Mesenchymal stem cell (in vitro differentiated cells and primary cell): ENCODE data around the gene CSNK1D.

Source experiments
- DNase-seq: peaks from one replicate; pipeline ENCODE4 v3.0.0-alpha.2; 2013
- H2AFZ ChIP-seq: one replicate; pipeline ENCODE4 v1.6.1; 2013; ENCODE audit warnings: low read depth, mild to moderate bottlenecking, control low read depth, inconsistent platforms, low read length, moderate library complexity
- H2AK5ac ChIP-seq: 2 replicates; pipeline ENCODE4 v1.6.1; 2013; ENCODE audit warnings: low read length, moderate library complexity, mild to moderate bottlenecking, inconsistent platforms; ENCODE audit not compliant: severe bottlenecking
- H2BK120ac ChIP-seq: one replicate; pipeline ENCODE4 v1.6.1; 2013; ENCODE audit warnings: low read depth, mild to moderate bottlenecking, inconsistent platforms, low read length, moderate library complexity
- H2BK12ac ChIP-seq, 2 experiments: one replicate each; pipeline ENCODE4 v1.6.1; 2013; ENCODE audit warnings: inconsistent platforms in 2 of 2, low read length in 2 of 2, mild to moderate bottlenecking in 2 of 2, moderate library complexity in 2 of 2, control low read depth in 1 of 2
- H2BK15ac ChIP-seq: one replicate; pipeline ENCODE4 v1.6.1; 2013; ENCODE audit warnings: mild to moderate bottlenecking, low read depth, inconsistent platforms; ENCODE audit not compliant: poor library complexity, severe bottlenecking
- H2BK5ac ChIP-seq: 2 replicates; pipeline ENCODE4 v1.6.1; 2013; ENCODE audit warnings: low read depth, mild to moderate bottlenecking, low read length, control low read depth, inconsistent platforms; ENCODE audit not compliant: poor library complexity, severe bottlenecking
- H3K14ac ChIP-seq, 2 experiments: one replicate each; pipeline ENCODE4 v1.6.1; 2013; ENCODE audit warnings: inconsistent platforms in 2 of 2, low read length in 2 of 2, control low read depth in 1 of 2, mild to moderate bottlenecking in 1 of 2, moderate library complexity in 1 of 2
- H3K18ac ChIP-seq, 2 experiments: one replicate each; pipeline ENCODE4 v1.6.1; 2013; ENCODE audit warnings: inconsistent platforms in 2 of 2, low read length in 2 of 2, control low read depth in 1 of 2, low read depth in 1 of 2, mild to moderate bottlenecking in 1 of 2
- H3K23ac ChIP-seq, 2 experiments: one replicate each; pipeline ENCODE4 v1.6.1; 2013; ENCODE audit warnings: inconsistent platforms in 2 of 2, low read length in 2 of 2, mild to moderate bottlenecking in 2 of 2, moderate library complexity in 2 of 2, control low read depth in 1 of 2
- H3K27ac ChIP-seq: 2 replicates; pipeline ENCODE4 v1.5.1; 2013; ENCODE audit warnings: mild to moderate bottlenecking, moderate library complexity, low read length, control low read depth, inconsistent platforms; ENCODE audit not compliant: poor library complexity, severe bottlenecking
- H3K27me3 ChIP-seq, 2 experiments: 2 replicates each; pipeline versions ENCODE4 v1.6.1 to v1.7.0; 2013; ENCODE audit warnings: low read length in 2 of 2, mild to moderate bottlenecking in 2 of 2, moderate library complexity in 2 of 2, control low read depth in 1 of 2, inconsistent platforms in 1 of 2; ENCODE audit not compliant: control insufficient read depth in 1 of 2, insufficient read depth in 1 of 2
- H3K36me3 ChIP-seq, 2 experiments: 2 replicates each; pipeline versions ENCODE4 v1.6.1 to v1.7.0; 2013; ENCODE audit warnings: low read length in 2 of 2, control low read depth in 1 of 2, inconsistent platforms in 1 of 2, low read depth in 1 of 2, mild to moderate bottlenecking in 1 of 2; ENCODE audit not compliant: insufficient read depth in 2 of 2, control insufficient read depth in 1 of 2
- H3K4ac ChIP-seq, 2 experiments: one replicate each; pipeline ENCODE4 v1.6.1; 2013; ENCODE audit warnings: inconsistent platforms in 2 of 2, low read length in 2 of 2, mild to moderate bottlenecking in 2 of 2, moderate library complexity in 2 of 2, control low read depth in 1 of 2, low read depth in 1 of 2
- H3K4me1 ChIP-seq: 2 replicates; pipeline ENCODE4 v1.6.1; 2013; ENCODE audit warnings: low read depth, low read length, control low read depth; ENCODE audit not compliant: control insufficient read depth, insufficient read depth
- H3K4me2 ChIP-seq: 2 replicates; pipeline ENCODE4 v1.6.1; 2013; ENCODE audit warnings: low read length, mild to moderate bottlenecking, inconsistent platforms; ENCODE audit not compliant: poor library complexity, severe bottlenecking
- H3K4me3 ChIP-seq, 2 experiments: 2 replicates each; pipeline versions ENCODE4 v1.5.1 to v1.7.0; 2013; ENCODE audit warnings: low read length in 2 of 2, mild to moderate bottlenecking in 2 of 2, control low read depth in 1 of 2, low read depth in 1 of 2; ENCODE audit not compliant: insufficient read depth in 1 of 2
- H3K79me1 ChIP-seq: replicated peaks from 2 replicates; pipeline ENCODE4 v1.6.1; 2013; ENCODE audit warnings: mild to moderate bottlenecking, control low read depth, low read length, inconsistent platforms; ENCODE audit not compliant: poor library complexity, severe bottlenecking
- H3K9ac ChIP-seq: 2 replicates; pipeline ENCODE4 v1.7.0; 2013; ENCODE audit warnings: mild to moderate bottlenecking, low read length, moderate library complexity
- H3K9me3 ChIP-seq: 2 replicates; pipeline ENCODE4 v1.7.0; 2013; ENCODE audit warnings: mild to moderate bottlenecking, low read length; ENCODE audit not compliant: control insufficient read depth
- H4K8ac ChIP-seq: one replicate; pipeline ENCODE4 v1.6.1; 2013; ENCODE audit warnings: inconsistent platforms, mild to moderate bottlenecking, low read length, moderate library complexity
- H4K91ac ChIP-seq: one replicate; pipeline ENCODE4 v1.6.1; 2013; ENCODE audit warnings: mild to moderate bottlenecking, low read length, inconsistent platforms
- WGBS: methylation state at CpG from one replicate; pipeline ENCODE4 v1.1.7; 2013; ENCODE audit warnings: mixed read lengths; 5-methylcytosine and 5-hydroxymethylcytosine counted together

Gene CSNK1D

GRCh38 chr17:82292251-82293154, 19.0 kb upstream of the CSNK1D start:
- peak overlapping the region; percentile 97 for H2BK5ac ChIP-seq
- no peaks in the 10 kb centered on the region for H3K27me3 ChIP-seq
- peak overlapping the region; percentile 62 for H2AFZ ChIP-seq
- peak overlapping the region in 1 of 2 experiments; percentile 96 for H3K14ac ChIP-seq
- peaks cover 26% of the 10 kb centered on the region for H3K4me1 ChIP-seq
- peak overlapping the region; percentile 86 to 95 for H3K4ac ChIP-seq
- no peaks in the 10 kb centered on the region for H3K36me3 ChIP-seq
- peak overlapping the region; percentile 97 for H2BK120ac ChIP-seq
- H3K9ac ChIP-seq = peak overlapping the region; percentile 88
- peak overlapping the region; percentile 99 for H4K8ac ChIP-seq
- peak overlapping the region in 1 of 2 experiments; percentile 57 for H3K23ac ChIP-seq
- H3K9me3 ChIP-seq = no peaks in the 10 kb centered on the region
- peak overlapping the region; percentile 22 to 47 for H2BK12ac ChIP-seq
- peak overlapping the region; percentile 84 to 92 for H3K4me3 ChIP-seq
- H3K18ac ChIP-seq = peak overlapping the region; percentile 95 to 98
- H3K79me1 ChIP-seq = peaks cover 6% of the 10 kb centered on the region
- H4K91ac ChIP-seq = peak overlapping the region; percentile 97
- H2AK5ac ChIP-seq = no peak overlapping the region
- H3K4me2 ChIP-seq = peak overlapping the region; percentile 94
- DNase-seq = peak; percentile 99
- peak overlapping the region; percentile 100 for H2BK15ac ChIP-seq
- peak overlapping the region; percentile 77 for H3K27ac ChIP-seq
- WGBS = 4% methylated on average over 81 of the region's 86 CpGs

DNA sequence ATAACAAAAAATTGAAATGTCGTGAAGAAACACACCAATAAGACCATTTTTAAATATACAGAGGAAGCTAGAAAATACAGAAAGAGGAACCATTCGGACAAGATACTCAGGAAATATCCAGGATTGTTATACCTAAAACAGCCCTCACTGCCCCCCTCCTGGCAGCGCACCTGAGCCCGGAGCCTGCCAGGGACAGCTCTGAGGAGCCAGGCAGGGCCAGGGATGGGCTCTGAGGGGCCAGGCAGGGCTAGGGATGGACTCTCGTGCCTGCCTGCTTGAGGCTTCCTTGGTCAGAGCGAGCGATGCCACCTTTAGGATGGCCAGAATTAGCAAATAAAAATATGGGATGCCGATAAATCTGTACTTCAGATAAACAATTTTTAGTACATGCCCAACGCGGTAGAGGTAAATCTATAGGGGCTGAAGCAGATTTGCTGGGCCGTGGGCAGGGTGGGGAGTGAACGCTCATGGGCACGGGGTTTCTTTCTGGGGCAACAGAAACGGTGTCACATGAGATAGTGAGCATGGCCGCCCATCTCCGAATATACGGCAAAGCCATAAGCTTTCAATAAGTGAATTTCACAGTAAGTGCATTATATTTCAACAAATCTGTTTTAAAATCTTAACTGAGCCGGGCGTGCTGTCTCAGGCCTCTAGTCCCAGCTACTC, 18.2 kb upstream of the CSNK1D start:
- DNase-seq = no peak
- no peak overlapping the region for H2BK15ac ChIP-seq
- no peak overlapping the region for H4K8ac ChIP-seq
- H2BK5ac ChIP-seq = no peak overlapping the region
- peak overlapping the region; percentile 94 for H3K4me2 ChIP-seq
- no peak overlapping the region for H2AK5ac ChIP-seq
- H3K4ac ChIP-seq = peak overlapping the region in 1 of 2 experiments; percentile 47
- H3K27ac ChIP-seq = no peak overlapping the region
- no peak overlapping the region for H2BK120ac ChIP-seq
- no peaks in the 10 kb centered on the region for H3K9me3 ChIP-seq
- peak overlapping the region in 1 of 2 experiments; percentile 31 for H2BK12ac ChIP-seq
- H2AFZ ChIP-seq = no peak overlapping the region
- no peak overlapping the region for H3K18ac ChIP-seq
- H3K36me3 ChIP-seq = no peaks in the 10 kb centered on the region
- no peak overlapping the region for H3K23ac ChIP-seq
- WGBS = 92% methylated on average over 19 of the region's 19 CpGs
- peak overlapping the region; percentile 88 for H3K9ac ChIP-seq
- no peak overlapping the region for H3K14ac ChIP-seq
- H4K91ac ChIP-seq = no peak overlapping the region
- no peaks in the 10 kb centered on the region for H3K27me3 ChIP-seq
- H3K4me3 ChIP-seq = peak overlapping the region in 1 of 2 experiments; percentile 84
- H3K79me1 ChIP-seq = peaks cover 6% of the 10 kb centered on the region
- peaks cover 20% of the 10 kb centered on the region for H3K4me1 ChIP-seq

DNA sequence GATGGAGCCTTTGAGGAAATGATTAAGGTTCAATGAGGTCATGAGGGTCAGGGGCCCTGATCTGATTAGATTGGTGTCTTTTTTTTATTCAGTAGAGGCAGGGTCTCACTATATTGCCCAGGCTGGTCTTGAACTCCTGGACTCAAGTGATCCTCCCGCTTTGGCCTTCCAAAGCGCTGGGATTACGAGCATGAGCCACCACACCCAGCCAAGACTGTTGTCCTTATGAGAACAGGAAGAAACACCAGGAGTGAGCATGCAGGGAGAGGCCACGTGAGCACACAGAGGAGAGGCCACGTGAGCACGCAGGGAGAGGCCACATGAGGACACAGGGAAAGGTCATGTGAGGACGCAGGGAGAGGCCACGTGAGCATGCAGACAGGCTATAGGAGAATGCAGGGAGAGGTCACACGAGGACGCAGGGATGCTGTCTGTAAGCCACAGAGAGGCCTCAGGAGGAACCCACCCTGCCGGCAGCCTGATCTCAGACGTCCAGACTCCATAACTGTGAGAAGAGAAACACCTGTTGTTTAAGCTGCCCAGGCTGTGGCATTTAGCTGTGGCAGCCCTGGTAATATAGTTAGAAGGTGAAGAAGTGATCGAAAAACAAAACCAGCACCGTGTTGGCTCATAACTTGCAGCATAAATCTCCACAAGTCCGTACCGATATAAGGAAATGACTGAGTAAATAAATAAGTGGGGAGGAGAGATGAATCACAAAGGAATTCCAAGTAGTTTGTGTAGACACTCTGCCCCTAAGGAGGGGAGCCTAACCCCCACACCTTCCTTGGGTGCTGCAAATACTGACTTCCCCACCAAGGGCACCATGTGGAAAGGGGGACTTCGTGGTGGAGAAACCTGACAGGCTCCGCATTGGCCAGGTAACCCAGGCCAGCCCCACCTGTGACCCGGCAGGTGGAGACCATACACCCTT, 14.6 kb upstream of the CSNK1D start:
- Histone ChIP-seq H3K4ac (peak overlapping the region in 1 of 2 experiments; percentile 78), H3K4me1 (peaks cover 22% of the 10 kb centered on the region), H2BK15ac (peak overlapping the region; percentile 12), H2AFZ (no peak overlapping the region), H3K14ac (no peak overlapping the region), H3K27me3 (no peaks in the 10 kb centered on the region), H3K23ac (no peak overlapping the region), H4K8ac (no peak overlapping the region), H3K79me1 (peaks cover 6% of the 10 kb centered on the region), H3K4me3 (no peak overlapping the region), H2AK5ac (no peak overlapping the region), H3K4me2 (no peak overlapping the region), H3K9ac (peak overlapping the region; percentile 8), H4K91ac (peak overlapping the region; percentile 9), H3K27ac (no peak overlapping the region), H3K36me3 (no peaks in the 10 kb centered on the region), H2BK12ac (peak overlapping the region in 1 of 2 experiments; percentile 23), H2BK120ac (peak overlapping the region; percentile 21), H3K18ac (peak overlapping the region; percentile 11 to 67), H3K9me3 (no peaks in the 10 kb centered on the region), H2BK5ac (no peak overlapping the region)
- DNase-seq = peak; percentile 95
- 57% methylated on average over 16 of the region's 19 CpGs for WGBS
